Stimulated activated CD4-positive, alpha-beta T cell treated with anti-CD3 and anti-CD28 coated beads, Interleukin-4, amount 100 ng/mL, for 1 hour (primary cell): ENCODE measurements around the gene UBXN11.
A peak's percentile ranks its signal among the peaks of the same experiment; 100 is the strongest.
"Not testable (repeated sequence)": the region's sequence is repeated elsewhere in the genome, so short reads cannot be mapped to it uniquely, and the experiment has no call there.

Source experiments
- DNase-seq: peaks from one replicate; pipeline ENCODE4 v3.0.0-alpha.2; 2020

Gene UBXN11

GRCh38 chr1:26300578-26301275, 5.7 kb downstream of the UBXN11 start:
- DNase-seq, result no peak

- DNase-seq, result no peak
Observed at GRCh38 chr1:26297791-26298124, 8.7 kb downstream of the UBXN11 start.

GRCh38 chr1:26297057-26297790, 9.2 kb downstream of the UBXN11 start:
- no peak for DNase-seq

- no peak for DNase-seq
Observed at GRCh38 chr1:26296340-26297056, 9.9 kb downstream of the UBXN11 start.

- DNase-seq, result no peak
Observed at GRCh38 chr1:26295194-26296138, 11.0 kb downstream of the UBXN11 start.

GRCh38 chr1:26293911-26294463, 12.4 kb downstream of the UBXN11 start:
- no peak for DNase-seq

- not testable (repeated sequence) for DNase-seq
Observed at GRCh38 chr1:26292735-26293134, 13.7 kb downstream of the UBXN11 start.

- DNase-seq, result no peak
Observed at GRCh38 chr1:26291939-26292338, 14.5 kb downstream of the UBXN11 start.

GRCh38 chr1:26291433-26291832, 15.0 kb downstream of the UBXN11 start:
- DNase-seq, result no peak

- DNase-seq, result no peak
Observed at GRCh38 chr1:26290882-26291261, 15.6 kb downstream of the UBXN11 start.

GRCh38 chr1:26290122-26290881, 16.1 kb downstream of the UBXN11 start:
- no peak for DNase-seq

- no peak for DNase-seq
Observed at GRCh38 chr1:26289158-26290059, 17.0 kb downstream of the UBXN11 start.

GRCh38 chr1:26288311-26288941, 18.0 kb downstream of the UBXN11 start:
- peak; percentile 67 for DNase-seq

- no peak for DNase-seq
Observed at GRCh38 chr1:26287811-26288210, 18.6 kb downstream of the UBXN11 start.

- DNase-seq, result no peak
Observed at GRCh38 chr1:26287033-26287711, 19.3 kb downstream of the UBXN11 start.

- DNase-seq, result no peak
Observed at GRCh38 chr1:26286064-26286416, 20.4 kb downstream of the UBXN11 start.

GRCh38 chr1:26285366-26286063, 20.9 kb downstream of the UBXN11 start:
- DNase-seq, result peak; percentile 52

- peak; percentile 95 for DNase-seq
Observed at GRCh38 chr1:26284597-26285347, 21.7 kb downstream of the UBXN11 start.
